HEK293 (cell line): ENCODE measurements around the gene RPS19BP1.

Source experiments
- CTCF ChIA-PET: fragments of 350-600 bp; formaldehyde crosslinking; extraction: SDS; loops from one replicate; lab custom pipeline; 2021; ENCODE audit warnings: antibody characterized with exemption; lab: Yijun Ruan, JAX
- POLR2A ChIA-PET: fragments of 300-600 bp; formaldehyde crosslinking; extraction: SDS; loops from one replicate; lab custom pipeline; 2020; ENCODE audit warnings: antibody characterized with exemption, inconsistent platforms; lab: Yijun Ruan, JAX
- H3K27ac ChIP-seq: fragments of 200-500 bp; sonication (Bioruptor generic); 2 replicates; pipeline ENCODE4 v1.5.1; 2014; ENCODE audit warnings: low read depth, low read length, control low read depth, inconsistent platforms; ENCODE audit errors: extremely low read depth
- H3K36me3 ChIP-seq, 2 experiments: fragments of 200-500 bp in 1 of 2; sonication (Bioruptor generic) in 1 of 2; 1 replicate in 1 of 2; 2 replicates in 1 of 2; pipeline ENCODE4 v1.5.1; 2014 to 2017; ENCODE audit warnings: inconsistent platforms in 2 of 2, low read length in 2 of 2; ENCODE audit not compliant: control insufficient read depth in 2 of 2, insufficient read depth in 1 of 2
- H3K4me1 ChIP-seq: fragments of 200-500 bp; sonication (Bioruptor generic); 2 replicates; pipeline ENCODE4 v1.5.1; 2014; ENCODE audit warnings: mild to moderate bottlenecking, low read length, inconsistent platforms; ENCODE audit not compliant: control insufficient read depth, insufficient read depth
- H3K4me3 ChIP-seq: 2 replicates; pipeline ENCODE4 v1.5.1; 2011; ENCODE audit warnings: low read depth, mild to moderate bottlenecking, control low read depth, low read length, moderate library complexity
- H3K9me3 ChIP-seq: fragments of 200-500 bp; sonication (Bioruptor generic); 2 replicates; pipeline ENCODE4 v1.5.1; 2014; ENCODE audit warnings: low read depth, low read length, inconsistent platforms; ENCODE audit not compliant: control insufficient read depth, insufficient read depth
- KLF1 ChIP-seq: fragments of 450-650 bp; formaldehyde crosslinking; IDR thresholded peaks from 2 replicates; pipeline ENCODE4 v1.5.1; 2016; ENCODE audit warnings: missing biosample characterization, missing genetic modification characterization
- SCRT2 ChIP-seq: fragments of 450-650 bp; formaldehyde crosslinking; IDR thresholded peaks from 2 replicates; pipeline ENCODE4 v1.5.1; 2016; ENCODE audit warnings: missing biosample characterization, missing genetic modification characterization
- SP7 ChIP-seq: fragments of 450-650 bp; formaldehyde crosslinking; IDR thresholded peaks from 2 replicates; pipeline ENCODE4 v1.5.1; 2016; ENCODE audit warnings: missing biosample characterization, missing genetic modification characterization
- ZBTB1 ChIP-seq: fragments of 450-650 bp; formaldehyde crosslinking; IDR thresholded peaks from 2 replicates; pipeline ENCODE4 v1.5.1; 2016; ENCODE audit warnings: missing biosample characterization, missing genetic modification characterization
- ZNF138 ChIP-seq: fragments of 450-650 bp; formaldehyde crosslinking; IDR thresholded peaks from 2 replicates; pipeline ENCODE4 v1.5.1; 2016; ENCODE audit warnings: missing biosample characterization, missing genetic modification characterization, borderline replicate concordance
- ZNF248 ChIP-seq: fragments of 450-650 bp; formaldehyde crosslinking; IDR thresholded peaks from 2 replicates; pipeline ENCODE4 v1.5.1; 2017; ENCODE audit warnings: missing biosample characterization, missing genetic modification characterization
- ZNF280C ChIP-seq: fragments of 450-650 bp; formaldehyde crosslinking; IDR thresholded peaks from 2 replicates; pipeline ENCODE4 v1.5.1; 2016; ENCODE audit warnings: missing biosample characterization, missing genetic modification characterization
- ZNF311 ChIP-seq: fragments of 450-650 bp; formaldehyde crosslinking; IDR thresholded peaks from 2 replicates; pipeline ENCODE4 v1.5.1; 2017; ENCODE audit warnings: missing biosample characterization, missing genetic modification characterization, borderline replicate concordance
- ZNF341 ChIP-seq: fragments of 450-650 bp; formaldehyde crosslinking; IDR thresholded peaks from 2 replicates; pipeline ENCODE4; 2016; ENCODE audit warnings: low read depth, missing biosample characterization, missing genetic modification characterization
- ZNF350 ChIP-seq: fragments of 450-650 bp; formaldehyde crosslinking; IDR thresholded peaks from 2 replicates; pipeline ENCODE4 v1.5.0; 2017; ENCODE audit warnings: missing biosample characterization, mild to moderate bottlenecking, missing genetic modification characterization
- ZNF488 ChIP-seq: fragments of 450-650 bp; formaldehyde crosslinking; IDR thresholded peaks from 2 replicates; pipeline ENCODE4 v1.5.1; 2016; ENCODE audit warnings: missing biosample characterization, missing genetic modification characterization
- ZNF621 ChIP-seq: fragments of 450-650 bp; formaldehyde crosslinking; IDR thresholded peaks from 2 replicates; pipeline ENCODE4 v1.5.1; 2017; ENCODE audit warnings: missing biosample characterization, missing genetic modification characterization
- ZNF776 ChIP-seq: fragments of 450-650 bp; formaldehyde crosslinking; IDR thresholded peaks from 2 replicates; pipeline ENCODE4 v1.5.0; 2017; ENCODE audit warnings: missing biosample characterization, missing genetic modification characterization, borderline replicate concordance
- TF ChIP-seq, protein P1 (sequence below): fragments of 450-650 bp; formaldehyde crosslinking; IDR thresholded peaks from 2 replicates; pipeline ENCODE4 v1.5.1; 2016; ENCODE audit warnings: missing biosample characterization, missing genetic modification characterization
- TF ChIP-seq, protein P2 (sequence below): fragments of 450-650 bp; formaldehyde crosslinking; IDR thresholded peaks from 2 replicates; pipeline ENCODE4 v1.5.1; 2017; ENCODE audit warnings: missing biosample characterization, missing genetic modification characterization

RPS19BP1 gene

DNA sequence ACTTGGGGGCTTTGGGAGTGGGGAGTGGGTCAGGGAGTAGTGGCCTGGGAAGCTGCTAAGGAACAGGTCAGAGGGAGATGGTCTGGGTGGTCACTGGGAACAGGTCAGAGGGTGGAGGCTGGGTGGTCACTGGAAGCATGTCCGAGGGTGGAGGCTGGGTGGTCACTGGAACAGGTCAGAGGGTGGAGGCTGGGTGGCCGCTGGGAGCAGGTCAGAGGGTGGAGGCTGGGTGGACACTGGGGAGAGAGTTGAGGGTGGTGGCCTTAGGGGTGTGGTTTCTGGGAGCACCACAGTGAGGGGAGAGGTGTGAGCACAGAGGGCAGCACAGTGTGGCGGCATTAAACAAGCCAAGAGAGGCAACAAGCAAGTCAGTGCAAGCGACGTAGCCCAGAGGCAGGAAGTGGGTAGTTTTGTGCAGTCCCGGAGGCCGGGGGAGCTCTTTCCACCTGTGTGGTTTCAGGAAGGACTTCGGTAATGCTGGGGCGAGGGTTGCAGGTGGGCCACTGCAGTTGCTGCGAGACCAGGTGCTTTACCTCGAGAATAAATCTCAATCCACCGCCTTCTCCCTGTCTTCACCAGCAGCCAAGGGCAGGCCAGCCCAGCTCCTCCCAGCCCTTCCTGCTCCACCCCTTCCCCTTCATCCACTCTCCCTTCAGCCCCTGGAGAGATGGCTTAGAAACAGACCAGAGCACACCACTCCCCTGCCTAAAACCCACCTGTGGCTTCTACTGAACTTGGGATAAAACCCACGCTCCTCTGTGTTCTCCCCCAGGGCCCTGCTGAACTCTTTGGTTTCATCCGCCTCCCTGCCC is 34.8 kb upstream of the RPS19BP1 start:
- no peaks in the 10 kb centered on the region for H3K9me3 ChIP-seq
- no peak overlapping the region for H3K27ac ChIP-seq
- no peak for TF ChIP-seq ZNF280C
- TF ChIP-seq, protein P1, sequence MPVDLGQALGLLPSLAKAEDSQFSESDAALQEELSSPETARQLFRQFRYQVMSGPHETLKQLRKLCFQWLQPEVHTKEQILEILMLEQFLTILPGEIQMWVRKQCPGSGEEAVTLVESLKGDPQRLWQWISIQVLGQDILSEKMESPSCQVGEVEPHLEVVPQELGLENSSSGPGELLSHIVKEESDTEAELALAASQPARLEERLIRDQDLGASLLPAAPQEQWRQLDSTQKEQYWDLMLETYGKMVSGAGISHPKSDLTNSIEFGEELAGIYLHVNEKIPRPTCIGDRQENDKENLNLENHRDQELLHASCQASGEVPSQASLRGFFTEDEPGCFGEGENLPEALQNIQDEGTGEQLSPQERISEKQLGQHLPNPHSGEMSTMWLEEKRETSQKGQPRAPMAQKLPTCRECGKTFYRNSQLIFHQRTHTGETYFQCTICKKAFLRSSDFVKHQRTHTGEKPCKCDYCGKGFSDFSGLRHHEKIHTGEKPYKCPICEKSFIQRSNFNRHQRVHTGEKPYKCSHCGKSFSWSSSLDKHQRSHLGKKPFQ (tag by site-specific recombination) = no peak
- TF ChIP-seq, protein P2, sequence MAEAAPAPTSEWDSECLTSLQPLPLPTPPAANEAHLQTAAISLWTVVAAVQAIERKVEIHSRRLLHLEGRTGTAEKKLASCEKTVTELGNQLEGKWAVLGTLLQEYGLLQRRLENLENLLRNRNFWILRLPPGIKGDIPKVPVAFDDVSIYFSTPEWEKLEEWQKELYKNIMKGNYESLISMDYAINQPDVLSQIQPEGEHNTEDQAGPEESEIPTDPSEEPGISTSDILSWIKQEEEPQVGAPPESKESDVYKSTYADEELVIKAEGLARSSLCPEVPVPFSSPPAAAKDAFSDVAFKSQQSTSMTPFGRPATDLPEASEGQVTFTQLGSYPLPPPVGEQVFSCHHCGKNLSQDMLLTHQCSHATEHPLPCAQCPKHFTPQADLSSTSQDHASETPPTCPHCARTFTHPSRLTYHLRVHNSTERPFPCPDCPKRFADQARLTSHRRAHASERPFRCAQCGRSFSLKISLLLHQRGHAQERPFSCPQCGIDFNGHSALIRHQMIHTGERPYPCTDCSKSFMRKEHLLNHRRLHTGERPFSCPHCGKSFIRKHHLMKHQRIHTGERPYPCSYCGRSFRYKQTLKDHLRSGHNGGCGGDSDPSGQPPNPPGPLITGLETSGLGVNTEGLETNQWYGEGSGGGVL = no peak
- TF ChIP-seq SCRT2 (tag by site-specific recombination) = peak; percentile 85
- peak; percentile 33; the same call in 1 of the 2 replicates for TF ChIP-seq KLF1 (tag by site-specific recombination)
- TF ChIP-seq ZBTB1 (tag by site-specific recombination) = no peak
- TF ChIP-seq, all 188 proteins: peak for 2
- Histone ChIP-seq H3K4me1 (no peaks in the 10 kb centered on the region), H3K4me3 (no peak overlapping the region), H3K36me3 (no peaks in the 10 kb centered on the region)
- CTCF ChIA-PET = interaction anchor here (0.6 kb wide), 1 partner anchor 25 kb away, joined by 3 read pairs; no protein-coding TSS in a partner anchor
- POLR2A ChIA-PET = interaction anchor here (0.6 kb wide), 1 partner anchor 820 kb away, joined by 4 read pairs; no protein-coding TSS in a partner anchor

DNA sequence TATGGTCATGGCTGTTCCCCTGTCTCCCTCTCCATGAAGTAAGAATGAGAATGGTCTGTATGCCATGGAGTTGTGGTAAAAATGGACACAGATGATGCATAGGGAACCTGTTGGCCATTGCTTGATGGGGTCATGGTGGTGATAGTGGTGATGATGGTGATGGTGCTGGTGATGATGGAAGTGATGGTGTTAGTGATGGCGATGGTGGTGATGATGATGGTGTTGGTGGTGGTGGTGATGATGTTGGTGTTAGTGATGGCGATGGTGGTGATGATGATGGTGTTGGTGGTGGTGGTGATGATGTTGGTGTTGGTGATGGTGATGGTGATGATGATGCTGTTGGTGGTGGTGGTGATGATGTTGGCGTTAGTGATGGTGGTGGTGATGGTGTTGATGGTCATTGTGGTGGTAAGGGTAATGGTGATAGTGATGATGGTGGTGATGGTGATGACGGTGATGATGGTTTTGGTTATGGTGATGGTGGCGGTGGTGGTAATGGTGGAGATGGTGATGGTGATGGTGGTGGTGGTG is 32.9 kb upstream of the RPS19BP1 start:
- no peak overlapping the region for H3K27ac ChIP-seq
- POLR2A ChIA-PET = no interaction called here
- H3K36me3 ChIP-seq = no peaks in the 10 kb centered on the region
- TF ChIP-seq SP7 (no peak), ZNF248 (0 out of 2 replicates have a peak, but pooled peaks have one; percentile 38), ZNF621 (tag by site-specific recombination) (0 out of 2 replicates have a peak, but pooled peaks have one; percentile 10), ZNF350 (tag by site-specific recombination) (no peak), ZNF488 (tag by site-specific recombination) (peak; percentile 57; the same call in 1 of the 2 replicates), ZNF776 (tag by site-specific recombination) (0 out of 2 replicates have a peak, but pooled peaks have one; percentile 24), ZNF138 (no peak), SCRT2 (tag by site-specific recombination) (peak; percentile 47; the same call in 1 of the 2 replicates), ZNF311 (tag by site-specific recombination) (peak; percentile 78; the same call in 1 of the 2 replicates), ZNF341 (tag by site-specific recombination) (no peak)
- no peaks in the 10 kb centered on the region for H3K9me3 ChIP-seq
- no peaks in the 10 kb centered on the region for H3K4me1 ChIP-seq
- CTCF ChIA-PET = interaction anchor here (0.8 kb wide), 1 partner anchor 459 kb away, joined by 3 read pairs; no protein-coding TSS in a partner anchor
- no peak overlapping the region for H3K4me3 ChIP-seq
